GM18861 (cell line): ENCODE results near the gene MED27.

Experiments used
- ATAC-seq: cut with Tn5 transposase; IDR thresholded peaks from one replicate; pipeline ENCODE4 v1.9.1; 2021; ENCODE audit not compliant: unreplicated experiment

MED27 gene

GRCh38 chr9:132000659-132001058 is 79.0 kb downstream of the MED27 start:
- ATAC-seq = no peak

GRCh38 chr9:131999692-132000551 is 79.7 kb downstream of the MED27 start:
- no peak for ATAC-seq

- no peak for ATAC-seq
Measured at GRCh38 chr9:131997779-131998178, 81.9 kb downstream of the MED27 start.

- no peak for ATAC-seq
Measured at GRCh38 chr9:131997076-131997475, 82.6 kb downstream of the MED27 start.

- no peak for ATAC-seq
Measured at GRCh38 chr9:131995382-131995781, 84.3 kb downstream of the MED27 start.

GRCh38 chr9:131994364-131995125 is 85.1 kb downstream of the MED27 start:
- no peak for ATAC-seq

GRCh38 chr9:131992906-131993657 is 86.6 kb downstream of the MED27 start:
- no peak for ATAC-seq

GRCh38 chr9:131987232-131987631 is 92.4 kb downstream of the MED27 start:
- no peak for ATAC-seq

- ATAC-seq = no peak
Measured at GRCh38 chr9:131986576-131986975, 93.1 kb downstream of the MED27 start.

- no peak for ATAC-seq
Measured at GRCh38 chr9:131986089-131986488, 93.6 kb downstream of the MED27 start.

- ATAC-seq = no peak
Measured at GRCh38 chr9:131984564-131984963, 95.1 kb downstream of the MED27 start.

- ATAC-seq = peak; percentile 68
Measured at GRCh38 chr9:131982671-131983239, 96.9 kb downstream of the MED27 start.

GRCh38 chr9:131982102-131982501 is 97.6 kb downstream of the MED27 start:
- ATAC-seq = no peak

- no peak for ATAC-seq
Measured at GRCh38 chr9:131981116-131981776, 98.4 kb downstream of the MED27 start.

- no peak for ATAC-seq
Measured at GRCh38 chr9:131980267-131981016, 99.2 kb downstream of the MED27 start.

GRCh38 chr9:131977109-131977838 is 102.4 kb downstream of the MED27 start:
- ATAC-seq = no peak

- no peak for ATAC-seq
Measured at GRCh38 chr9:131976157-131977108, 103.2 kb downstream of the MED27 start.

- ATAC-seq = no peak
Measured at GRCh38 chr9:131972889-131973288, 106.8 kb downstream of the MED27 start.
